Measurements from ENCODE around the gene MRAS. TPM values are rescaled to one million over a fixed set of nuclear protein-coding genes. Genes with fewer than 3 reads are reported as not detected.
"Not testable (repeated sequence)": the region's sequence is repeated elsewhere in the genome, so short reads cannot be mapped to it uniquely, and the experiment has no call there.

Gene MRAS
- polyA plus RNA-seq, 3 donors: 6.2 to 13.2 (median 8.3) TPM

- TF ChIP-seq, protein P1, sequence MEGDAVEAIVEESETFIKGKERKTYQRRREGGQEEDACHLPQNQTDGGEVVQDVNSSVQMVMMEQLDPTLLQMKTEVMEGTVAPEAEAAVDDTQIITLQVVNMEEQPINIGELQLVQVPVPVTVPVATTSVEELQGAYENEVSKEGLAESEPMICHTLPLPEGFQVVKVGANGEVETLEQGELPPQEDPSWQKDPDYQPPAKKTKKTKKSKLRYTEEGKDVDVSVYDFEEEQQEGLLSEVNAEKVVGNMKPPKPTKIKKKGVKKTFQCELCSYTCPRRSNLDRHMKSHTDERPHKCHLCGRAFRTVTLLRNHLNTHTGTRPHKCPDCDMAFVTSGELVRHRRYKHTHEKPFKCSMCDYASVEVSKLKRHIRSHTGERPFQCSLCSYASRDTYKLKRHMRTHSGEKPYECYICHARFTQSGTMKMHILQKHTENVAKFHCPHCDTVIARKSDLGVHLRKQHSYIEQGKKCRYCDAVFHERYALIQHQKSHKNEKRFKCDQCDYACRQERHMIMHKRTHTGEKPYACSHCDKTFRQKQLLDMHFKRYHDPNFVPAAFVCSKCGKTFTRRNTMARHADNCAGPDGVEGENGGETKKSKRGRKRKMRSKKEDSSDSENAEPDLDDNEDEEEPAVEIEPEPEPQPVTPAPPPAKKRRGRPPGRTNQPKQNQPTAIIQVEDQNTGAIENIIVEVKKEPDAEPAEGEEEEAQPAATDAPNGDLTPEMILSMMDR (IDR thresholded peaks at IDR 0.05): no peak
- Mint-ChIP-seq H3K36me3 (no peaks in the 10 kb centered on the region), H3K27ac (no peak overlapping the region), H3K4me3 (no peak overlapping the region), H3K27me3 (ENCODE audit: low read depth in 3 of 3) (peaks cover 2 to 10% (median 4%) of the 10 kb centered on the region in 3 donors), H3K4me1 (peaks cover 3% of the 10 kb centered on the region), H3K9me3 (peaks cover 0 to 1% (median 0%) of the 10 kb centered on the region in 7 donors)
- Histone ChIP-seq H3K4me2 (replicated peaks; ENCODE audit: extremely low read depth, low read length, poor library complexity, severe bottlenecking) (no peak overlapping the region), H3K4me3 (replicated peaks in 1 of 3; ENCODE audit: low read depth in 2 of 3, low read length in 3 of 3) (no peak overlapping the region), H3K27me3 (ENCODE audit: control insufficient read depth in 2 of 2, insufficient read depth in 2 of 2, low read length in 2 of 2) (no peaks in the 10 kb centered on the region), H3K9ac (ENCODE audit: insufficient read depth, low read length, poor library complexity, severe bottlenecking) (no peak overlapping the region), H3K36me3 (replicated peaks in 1 of 2; ENCODE audit: control insufficient read depth in 1 of 2, insufficient read depth in 2 of 2, low read length in 2 of 2) (no peaks in the 10 kb centered on the region), H3K4me1 (ENCODE audit: control insufficient read depth in 1 of 2, insufficient read depth in 2 of 2, low read length in 2 of 2) (no peaks in the 10 kb centered on the region), H3K27ac (ENCODE audit: low read depth in 1 of 2, low read length in 2 of 2) (no peak overlapping the region), H3K9me3 (replicated peaks in 1 of 2; ENCODE audit: control insufficient read depth in 1 of 2, insufficient read depth in 1 of 2, low read length in 2 of 2) (no peaks in the 10 kb centered on the region), H2AFZ (ENCODE audit: insufficient read depth, low read depth, low read length, poor library complexity, severe bottlenecking) (no peak overlapping the region), H4K20me1 (ENCODE audit: insufficient read depth, low read length) (no peaks in the 10 kb centered on the region), H3K79me2 (ENCODE audit: insufficient read depth, low read length) (no peaks in the 10 kb centered on the region)
- DNase-seq: no peak
- intact Hi-C loops (cut with micrococcal nuclease): no loop called here
- 91% methylated on average over 37 of the region's 43 CpGs for WGBS (ENCODE audit: insufficient coverage)
Measured at GRCh38 chr3:138451595-138452162, 103.3 kb downstream of the MRAS start.

GRCh38 chr3:138452436-138452835 is 104.1 kb downstream of the MRAS start:
- H3K4me3 ChIP-seq (replicated peaks in 1 of 3; ENCODE audit: low read depth in 2 of 3, low read length in 3 of 3): no peak overlapping the region
- Mint-ChIP-seq H3K9me3 (peaks cover 0 to 1% (median 0%) of the 10 kb centered on the region in 7 donors), H3K27ac (no peak overlapping the region), H3K4me1 (peaks cover 3% of the 10 kb centered on the region), H3K4me3 (no peak overlapping the region), H3K27me3 (ENCODE audit: low read depth in 3 of 3) (peaks cover 4 to 10% (median 4%) of the 10 kb centered on the region in 3 donors), H3K36me3 (no peaks in the 10 kb centered on the region)
- H3K9me3 ChIP-seq (replicated peaks in 1 of 2; ENCODE audit: control insufficient read depth in 1 of 2, insufficient read depth in 1 of 2, low read length in 2 of 2): no peaks in the 10 kb centered on the region
- no peaks in the 10 kb centered on the region for H3K27me3 ChIP-seq (ENCODE audit: control insufficient read depth in 2 of 2, insufficient read depth in 2 of 2, low read length in 2 of 2)
- no peaks in the 10 kb centered on the region for H4K20me1 ChIP-seq (ENCODE audit: insufficient read depth, low read length)
- H3K4me2 ChIP-seq (replicated peaks; ENCODE audit: extremely low read depth, low read length, poor library complexity, severe bottlenecking): no peak overlapping the region
- no peaks in the 10 kb centered on the region for H3K36me3 ChIP-seq (replicated peaks in 1 of 2; ENCODE audit: control insufficient read depth in 1 of 2, insufficient read depth in 2 of 2, low read length in 2 of 2)
- no peak overlapping the region for H3K9ac ChIP-seq (ENCODE audit: insufficient read depth, low read length, poor library complexity, severe bottlenecking)
- 96% methylated on average over 4 of the region's 6 CpGs for WGBS (ENCODE audit: insufficient coverage)
- H3K27ac ChIP-seq (ENCODE audit: low read depth in 1 of 2, low read length in 2 of 2): no peak overlapping the region
- intact Hi-C loops (cut with micrococcal nuclease): no loop called here
- H3K4me1 ChIP-seq (ENCODE audit: control insufficient read depth in 1 of 2, insufficient read depth in 2 of 2, low read length in 2 of 2): no peaks in the 10 kb centered on the region
- DNase-seq: no peak
- no peak overlapping the region for H2AFZ ChIP-seq (ENCODE audit: insufficient read depth, low read depth, low read length, poor library complexity, severe bottlenecking)
- H3K79me2 ChIP-seq (ENCODE audit: insufficient read depth, low read length): no peaks in the 10 kb centered on the region
- TF ChIP-seq, protein P1 (IDR thresholded peaks at IDR 0.05): no peak

GRCh38 chr3:138453940-138454339 is 105.6 kb downstream of the MRAS start:
- H3K36me3 Mint-ChIP-seq; H3K9me3 ChIP-seq (replicated peaks in 1 of 2; ENCODE audit: control insufficient read depth in 1 of 2, insufficient read depth in 1 of 2, low read length in 2 of 2); intact Hi-C loops (cut with micrococcal nuclease); H3K4me1 ChIP-seq (ENCODE audit: control insufficient read depth in 1 of 2, insufficient read depth in 2 of 2, low read length in 2 of 2); H3K27me3 ChIP-seq (ENCODE audit: control insufficient read depth in 2 of 2, insufficient read depth in 2 of 2, low read length in 2 of 2); H2AFZ ChIP-seq (ENCODE audit: insufficient read depth, low read depth, low read length, poor library complexity, severe bottlenecking); H3K79me2 ChIP-seq (ENCODE audit: insufficient read depth, low read length); H4K20me1 ChIP-seq (ENCODE audit: insufficient read depth, low read length); H3K27ac ChIP-seq (ENCODE audit: low read depth in 1 of 2, low read length in 2 of 2); H3K4me3 ChIP-seq (replicated peaks in 1 of 3; ENCODE audit: low read depth in 2 of 3, low read length in 3 of 3); DNase-seq; H3K27ac Mint-ChIP-seq; H3K9ac ChIP-seq (ENCODE audit: insufficient read depth, low read length, poor library complexity, severe bottlenecking); H3K9me3 Mint-ChIP-seq; H3K4me2 ChIP-seq (replicated peaks; ENCODE audit: extremely low read depth, low read length, poor library complexity, severe bottlenecking); H3K4me1 Mint-ChIP-seq; H3K4me3 Mint-ChIP-seq; H3K27me3 Mint-ChIP-seq (ENCODE audit: low read depth in 3 of 3); H3K36me3 ChIP-seq (replicated peaks in 1 of 2; ENCODE audit: control insufficient read depth in 1 of 2, insufficient read depth in 2 of 2, low read length in 2 of 2): not testable (repeated sequence)
- 87% methylated on average over 7 of the region's 8 CpGs for WGBS (ENCODE audit: insufficient coverage)

Measured in CD14-positive monocyte (primary cell).